B cell (primary cell): ENCODE measurements around the gene CRMP1. TPM values are rescaled to one million over a fixed set of nuclear protein-coding genes. Genes with fewer than 3 reads are reported as not detected.

ENCODE experiments used
- ATAC-seq: fragments of 200-7000 bp; cut with Tn5 transposase; one replicate; pipeline ENCODE4 v1.10.0; 2021; ENCODE audit warnings: low read depth, mild to moderate bottlenecking, moderate number of reproducible peaks, moderate library complexity
- CTCF ChIA-PET: fragments of 350-600 bp; sonication (Branson Sonifier 250); formaldehyde crosslinking; loops from one replicate; lab custom pipeline; 2021; ENCODE audit warnings: antibody characterized with exemption, inconsistent platforms; lab: Charles Lee
- POLR2A ChIA-PET: fragments of 350-600 bp; sonication (Branson Sonifier 250); formaldehyde crosslinking; loops from one replicate; lab custom pipeline; 2021; ENCODE audit warnings: antibody characterized with exemption; lab: Charles Lee
- DNase-seq: peaks from one replicate; pipeline ENCODE4 v3.0.0; 2013
- H2AFZ ChIP-seq: 2 replicates; pipeline ENCODE4 v1.6.1; 2012; ENCODE audit warnings: mild to moderate bottlenecking, low read depth, low read length; ENCODE audit not compliant: insufficient read depth, poor library complexity, severe bottlenecking
- H3K27ac ChIP-seq, 2 donors: 1 replicate in 1 of 2; 2 replicates in 1 of 2; pipeline ENCODE4 v1.5.1; 2012 to 2013; ENCODE audit warnings: low read length in 2 of 2, mild to moderate bottlenecking in 2 of 2, moderate library complexity in 1 of 2
- H3K27me3 ChIP-seq, 4 experiments: fragments of 200-600 bp in 1 of 4; sonication (generic) in 1 of 4; replicated peaks in 1 of 4; 1 replicate in 2 of 4; 2 replicates in 2 of 4; pipeline versions ENCODE4 v1.6.1 to v1.7.0; 2013 to 2016; ENCODE audit warnings: low read length in 3 of 4, mild to moderate bottlenecking in 2 of 4, mixed read lengths in 1 of 4, moderate library complexity in 1 of 4; ENCODE audit not compliant: insufficient read depth in 4 of 4, control insufficient read depth in 3 of 4; ENCODE audit errors: control extremely low read depth in 1 of 4
- H3K36me3 ChIP-seq, 2 experiments: replicated peaks in 1 of 2; 1 replicate in 1 of 2; 2 replicates in 1 of 2; pipeline versions ENCODE4 v1.6.1 to v1.7.1; 2013; ENCODE audit warnings: low read length in 1 of 2; ENCODE audit not compliant: insufficient read depth in 2 of 2, control insufficient read depth in 1 of 2; ENCODE audit errors: control extremely low read depth in 1 of 2, extremely low read depth in 1 of 2
- H3K4me1 ChIP-seq, 2 donors: fragments of 200-600 bp in 1 of 2; sonication (generic) in 1 of 2; 1 replicate in 1 of 2; 2 replicates in 1 of 2; pipeline versions ENCODE4 v1.5.1 to v1.6.1; 2013 to 2017; ENCODE audit warnings: low read length in 2 of 2; ENCODE audit not compliant: control insufficient read depth in 2 of 2, insufficient read depth in 2 of 2
- H3K4me2 ChIP-seq: replicated peaks from 2 replicates; pipeline ENCODE3; 2012; ENCODE audit warnings: mild to moderate bottlenecking, low read depth, low read length; ENCODE audit not compliant: poor library complexity, severe bottlenecking
- H3K4me3 ChIP-seq, 5 experiments: fragments of 200-600 bp in 1 of 5; sonication (generic) in 1 of 5; 1 replicate in 3 of 5; 2 replicates in 2 of 5; pipeline versions ENCODE4 v1.5.1 to v1.7.0; 2011 to 2016; ENCODE audit warnings: low read length in 4 of 5, mild to moderate bottlenecking in 4 of 5, low read depth in 2 of 5, control low read depth in 1 of 5, moderate library complexity in 1 of 5; ENCODE audit not compliant: insufficient read depth in 1 of 5; ENCODE audit errors: control extremely low read depth in 1 of 5, extremely low read depth in 1 of 5
- H3K79me2 ChIP-seq: fragments of 200-600 bp; sonication (generic); one replicate; pipeline ENCODE4 v1.6.0; 2016; ENCODE audit warnings: low read length; ENCODE audit not compliant: control insufficient read depth, insufficient read depth
- H3K9ac ChIP-seq: fragments of 200-600 bp; sonication (generic); 2 replicates; pipeline ENCODE4 v1.6.1; 2017; ENCODE audit warnings: mild to moderate bottlenecking, low read length, moderate library complexity
- H3K9me3 ChIP-seq, 3 donors: one replicate each; pipeline versions ENCODE4 v1.6.1 to v1.7.1; 2013; ENCODE audit warnings: low read length in 2 of 3; ENCODE audit not compliant: control insufficient read depth in 2 of 3, insufficient read depth in 1 of 3; ENCODE audit errors: control extremely low read depth in 1 of 3
- H4K20me1 ChIP-seq: 2 replicates; pipeline ENCODE4 v1.6.0; 2012; ENCODE audit warnings: mild to moderate bottlenecking, low read length; ENCODE audit not compliant: insufficient read depth, control insufficient read depth, poor library complexity, severe bottlenecking
- H3K27ac Mint-ChIP-seq: one replicate; pipeline ENCODE4 v1.8.0; 2021; ENCODE audit warnings: mixed read lengths
- H3K27me3 Mint-ChIP-seq: one replicate; pipeline ENCODE4 v1.8.0; 2021; ENCODE audit warnings: mixed read lengths
- H3K4me1 Mint-ChIP-seq: one replicate; pipeline ENCODE4 v1.8.0; 2021; ENCODE audit warnings: mixed read lengths
- H3K4me3 Mint-ChIP-seq: one replicate; pipeline ENCODE4 v1.8.0; 2021; ENCODE audit warnings: mixed read lengths
- H3K9me3 Mint-ChIP-seq: one replicate; pipeline ENCODE4 v1.8.0; 2022; ENCODE audit warnings: mixed read lengths; ENCODE audit not compliant: insufficient read depth
- CTCF ChIP-seq: fragments of 200-600 bp; IDR thresholded peaks from one replicate; pipeline ENCODE4 v1.8.0; 2022; ENCODE audit warnings: antibody characterized with exemption, mild to moderate bottlenecking
- EZH2 ChIP-seq: IDR thresholded peaks from 2 replicates; pipeline ENCODE4 v1.6.1; 2012; ENCODE audit warnings: borderline replicate concordance, low read depth, mild to moderate bottlenecking, moderate library complexity, low read length; ENCODE audit not compliant: insufficient read depth, poor library complexity, severe bottlenecking
- WGBS: methylation state at CpG from one replicate; pipeline ENCODE4 v1.1.5; 2013; ENCODE audit warnings: missing lambda C conversion rate; ENCODE audit not compliant: insufficient coverage; 5-methylcytosine and 5-hydroxymethylcytosine counted together
- intact Hi-C: fragments of 100-400 bp; cut with micrococcal nuclease; formaldehyde crosslinking; loops from one replicate; pipeline ENCODE4 v1.10.0; 2022
- polyA plus RNA-seq: library from polyadenylated mRNA; depleted of rRNA; stranded (reverse); fragments of >200 nt; gene quantifications from 2 replicates; pipeline ENCODE4 v1.2.3, GENCODE V29; 2012
- total RNA-seq, 2 donors: library from RNA; stranded (reverse); fragments of 120-200 nt in 1 of 2; gene quantifications; 1 replicate in 1 of 2; 2 replicates in 1 of 2; pipeline versions ENCODE4 v1.2.3 to v1.2.4, GENCODE V29; 2013 to 2022

The CRMP1 gene
- total and polyA plus RNA-seq, 2 donors (not counting 1 experiment from before 2014, with no cell fraction given), result 0.13 TPM; not detected in 1

- H3K4me3 ChIP-seq, result no peak overlapping the region
- no peak overlapping the region for H3K4me2 ChIP-seq
- Mint-ChIP-seq H3K4me1 (peaks cover 7% of the 10 kb centered on the region), H3K27me3 (no peaks in the 10 kb centered on the region), H3K27ac (no peak overlapping the region), H3K4me3 (no peak overlapping the region), H3K9me3 (no peaks in the 10 kb centered on the region)
- H3K36me3 ChIP-seq, result no peaks in the 10 kb centered on the region
- no peak overlapping the region for H3K27ac ChIP-seq
- intact Hi-C loops, result no loop called here
- no peaks in the 10 kb centered on the region for H3K27me3 ChIP-seq
- no peak overlapping the region for H2AFZ ChIP-seq
- ATAC-seq (no peak), DNase-seq (no peak)
- ChIA-PET POLR2A (no interaction called here), CTCF (interaction anchor here (0.8 kb wide), 1 partner anchor 17 kb away, joined by 3 read pairs; no protein-coding TSS in a partner anchor)
- peaks cover 0 to 4% (median 0%) of the 10 kb centered on the region in 3 donors for H3K9me3 ChIP-seq
- H3K79me2 ChIP-seq, result no peaks in the 10 kb centered on the region
- no peaks in the 10 kb centered on the region for H3K4me1 ChIP-seq
- no peaks in the 10 kb centered on the region for H4K20me1 ChIP-seq
- WGBS, result 88% methylated on average over 27 of the region's 30 CpGs
- no peak overlapping the region for H3K9ac ChIP-seq
- TF ChIP-seq CTCF (no peak), EZH2 (no peak)
These were observed 52.9 kb downstream of the CRMP1 start for GRCh38 chr4:5839751-5840674.

GRCh38 chr4:5839332-5839731, 53.6 kb downstream of the CRMP1 start:
- no peak for DNase-seq
- no peak overlapping the region for H3K27ac Mint-ChIP-seq
- CTCF ChIA-PET, result no interaction called here

More at GRCh38 chr4:5839332-5839731, 53.6 kb downstream of the CRMP1 start:
- Histone ChIP-seq H3K27ac (no peak overlapping the region), H3K27me3 (no peaks in the 10 kb centered on the region), H3K79me2 (no peaks in the 10 kb centered on the region), H2AFZ (no peak overlapping the region), H3K9me3 (peaks cover 0 to 4% (median 0%) of the 10 kb centered on the region in 3 donors), H4K20me1 (no peaks in the 10 kb centered on the region), H3K4me3 (no peak overlapping the region), H3K36me3 (no peaks in the 10 kb centered on the region), H3K9ac (no peak overlapping the region), H3K4me2 (no peak overlapping the region), H3K4me1 (no peaks in the 10 kb centered on the region)
- Mint-ChIP-seq H3K4me3 (no peak overlapping the region), H3K9me3 (no peaks in the 10 kb centered on the region), H3K27me3 (no peaks in the 10 kb centered on the region), H3K4me1 (peaks cover 7% of the 10 kb centered on the region)
- WGBS, result 91% methylated on average over 12 of the region's 13 CpGs
- POLR2A ChIA-PET, result no interaction called here
- intact Hi-C loops, result no loop called here
- TF ChIP-seq CTCF, result no peak
- TF ChIP-seq EZH2, result no peak
- no peak for ATAC-seq
